Endothelial cell of umbilical vein (primary cell): ENCODE data around the gene PTCSC3. TPM values are rescaled to one million over a fixed set of nuclear protein-coding genes. Genes with fewer than 3 reads are reported as not detected.

ENCODE experiments used
- BruUV-seq: library from RNA; stranded (reverse); fragments of 400-500 nt; replicated peaks from 2 replicates; lab custom pipeline; 2021; lab: Mats Ljungman, UMichigan
- CTCF ChIA-PET: fragments of 300-600, 350-600 bp; sonication (Branson Sonifier 250); formaldehyde crosslinking; loops from one replicate; lab custom pipeline; 2021; ENCODE audit warnings: antibody characterized with exemption, inconsistent platforms; lab: Charles Lee
- POLR2A ChIA-PET: fragments of 300-600, 350-600 bp; sonication (Branson Sonifier 250); formaldehyde crosslinking; loops from one replicate; lab custom pipeline; 2021; ENCODE audit warnings: antibody characterized with exemption, inconsistent platforms; lab: Charles Lee
- DNase-seq: peaks from one replicate; pipeline ENCODE4 v3.0.0-alpha.2; 2011; ENCODE audit warnings: low read depth, low spot score
- FAIRE-seq: peaks from 2 replicates; lab custom pipeline; 2011; peaks lifted over from hg19 to GRCh38; lab: Jason Lieb, UNC
- H2AFZ ChIP-seq: 2 replicates; pipeline ENCODE4 v1.6.0; 2012; ENCODE audit warnings: low read depth, low read length, control low read depth, inconsistent platforms
- H3K27ac ChIP-seq: 2 replicates; pipeline ENCODE4 v1.5.1; 2011; ENCODE audit warnings: low read depth, mild to moderate bottlenecking, control low read depth, low read length, moderate library complexity; ENCODE audit not compliant: insufficient read depth
- H3K27me3 ChIP-seq, 2 experiments: 2 replicates each; pipeline versions ENCODE4 v1.6.0 to v1.6.1; 2011; ENCODE audit warnings: low read length in 2 of 2, mixed read lengths in 1 of 2; ENCODE audit not compliant: control insufficient read depth in 2 of 2, insufficient read depth in 2 of 2
- H3K36me3 ChIP-seq, 2 experiments: 2 replicates in 1 of 2; 3 replicates in 1 of 2; pipeline ENCODE4 v1.5.1; 2011; ENCODE audit warnings: low read length in 2 of 2, mild to moderate bottlenecking in 1 of 2, moderate library complexity in 1 of 2; ENCODE audit not compliant: control insufficient read depth in 2 of 2, insufficient read depth in 2 of 2; ENCODE audit errors: extremely low read depth in 1 of 2
- H3K4me1 ChIP-seq: 3 replicates; pipeline ENCODE4 v1.5.1; 2011; ENCODE audit warnings: mild to moderate bottlenecking, low read length; ENCODE audit not compliant: control insufficient read depth, insufficient read depth; ENCODE audit errors: extremely low read depth
- H3K4me2 ChIP-seq: 2 replicates; pipeline ENCODE4 v1.6.1; 2011; ENCODE audit warnings: low read length, control low read depth, mixed read lengths; ENCODE audit not compliant: insufficient read depth
- H3K4me3 ChIP-seq, 3 experiments: fragments of 200-600 bp in 1 of 3; sonication (generic), shearing (Covaris generic) in 1 of 3; replicated peaks in 1 of 3; 2 replicates each; pipeline ENCODE4 v1.5.1; 2011 to 2016; ENCODE audit warnings: control low read depth in 3 of 3, low read length in 3 of 3, mild to moderate bottlenecking in 2 of 3, inconsistent platforms in 1 of 3, low read depth in 1 of 3, moderate library complexity in 1 of 3; ENCODE audit not compliant: insufficient read depth in 1 of 3
- H3K79me2 ChIP-seq: 2 replicates; pipeline ENCODE4 v1.6.0; 2012; ENCODE audit warnings: low read length, inconsistent platforms; ENCODE audit not compliant: control insufficient read depth, insufficient read depth
- H3K9ac ChIP-seq: replicated peaks from 2 replicates; pipeline ENCODE3; 2011; ENCODE audit warnings: low read length, control low read depth; ENCODE audit not compliant: insufficient read depth; ENCODE audit errors: extremely low read depth
- H3K9me1 ChIP-seq: replicated peaks from 3 replicates; pipeline ENCODE4 v1.6.0; 2011; ENCODE audit warnings: mild to moderate bottlenecking, low read length; ENCODE audit not compliant: control insufficient read depth, insufficient read depth; ENCODE audit errors: extremely low read depth
- H3K9me3 ChIP-seq: replicated peaks from 2 replicates; pipeline ENCODE4 v1.5.1; 2012; ENCODE audit warnings: low read length, inconsistent platforms; ENCODE audit not compliant: control insufficient read depth, insufficient read depth
- H4K20me1 ChIP-seq: replicated peaks from 2 replicates; pipeline ENCODE3; 2011; ENCODE audit warnings: mild to moderate bottlenecking, low read length; ENCODE audit not compliant: control insufficient read depth, insufficient read depth; ENCODE audit errors: extremely low read depth
- CTCF ChIP-seq, 2 donors: IDR thresholded peaks; 1 replicate in 1 of 2; 2 replicates in 1 of 2; pipeline ENCODE4 v1.5.1; 2011; ENCODE audit warnings: low read length in 2 of 2, mild to moderate bottlenecking in 2 of 2, moderate library complexity in 2 of 2, control low read depth in 1 of 2, inconsistent platforms in 1 of 2, low read depth in 1 of 2; ENCODE audit not compliant: insufficient read depth in 1 of 2; ENCODE audit errors: extremely low read depth in 1 of 2
- EZH2 ChIP-seq: IDR thresholded peaks from 2 replicates; pipeline ENCODE4 v1.6.1; 2012; ENCODE audit warnings: borderline replicate concordance, low read depth, mild to moderate bottlenecking, moderate library complexity, low read length, inconsistent platforms; ENCODE audit not compliant: severe bottlenecking
- FOS ChIP-seq: IDR thresholded peaks from 2 replicates; pipeline ENCODE4 v1.6.1; 2011; ENCODE audit warnings: mild to moderate bottlenecking, low read length, moderate library complexity, borderline replicate concordance; ENCODE audit not compliant: insufficient read depth
- GATA2 ChIP-seq: IDR thresholded peaks from 2 replicates; pipeline ENCODE4 v1.7.0; 2011; ENCODE audit warnings: low read depth, mild to moderate bottlenecking, moderate library complexity, mixed read lengths, low read length; ENCODE audit not compliant: insufficient read length, insufficient read depth
- JUN ChIP-seq: IDR thresholded peaks from 2 replicates; pipeline ENCODE4 v1.6.1; 2011; ENCODE audit warnings: borderline replicate concordance, low read depth; ENCODE audit not compliant: insufficient read length, insufficient read depth
- MAX ChIP-seq: IDR thresholded peaks from 2 replicates; pipeline ENCODE4 v1.6.1; 2011; ENCODE audit not compliant: insufficient read depth, insufficient read length
- MYC ChIP-seq: IDR thresholded peaks from one replicate; pipeline ENCODE4 v1.6.1; 2011; ENCODE audit warnings: mild to moderate bottlenecking, low read depth, low read length
- POLR2A ChIP-seq: IDR thresholded peaks from 2 replicates; pipeline ENCODE4 v1.6.1; 2012; ENCODE audit warnings: low read depth, mild to moderate bottlenecking, control low read depth, low read length
- POLR2AphosphoS5 ChIP-seq: IDR thresholded peaks from 2 replicates; pipeline ENCODE4 v1.6.1; 2012; ENCODE audit warnings: low read depth, mild to moderate bottlenecking, control low read depth, low read length, moderate library complexity; ENCODE audit not compliant: insufficient read depth
- dilution Hi-C: fragments of 300-500 bp; cut with MboI; formaldehyde crosslinking; loops from one replicate; pipeline ENCODE4 v1.15.0; 2019; ENCODE audit warnings: low sequenced_read_pairs; ENCODE audit not compliant: extremely low pct_ligation_motif_present
- intact Hi-C: fragments of 100-400 bp; cut with micrococcal nuclease; formaldehyde crosslinking; loops from one replicate; pipeline ENCODE4 v1.10.0; 2022
- polyA plus RNA-seq, 4 experiments: library from polyadenylated mRNA; depleted of rRNA in 3 of 4; stranded (reverse) in 3 of 4; unstranded in 1 of 4; fragments of >200 nt; gene quantifications; 2 replicates each; pipeline versions ENCODE4 v1.2.1 to v1.2.3, GENCODE V29; 2011 to 2012; ENCODE audit warnings: missing spikeins in 1 of 4
- total RNA-seq: library from RNA; stranded (reverse); gene quantifications from 2 replicates; pipeline ENCODE4 v1.2.3, GENCODE V29; 2021

PTCSC3 gene
- total and polyA plus RNA-seq, 2 donors (not counting 3 experiments of a cell fraction or from before 2014, with no cell fraction given), result not detected

- no peak for FAIRE-seq
- intact Hi-C loops, result no loop called here
Measured at GRCh38 chr14:36183402-36183801, 6.9 kb upstream of the PTCSC3 start.

More at GRCh38 chr14:36183402-36183801, 6.9 kb upstream of the PTCSC3 start:
- H3K4me2 ChIP-seq, result no peak overlapping the region
- no peaks in the 10 kb centered on the region for H3K9me3 ChIP-seq
- no TSS peak for BruUV-seq
- H3K9me1 ChIP-seq, result no peaks in the 10 kb centered on the region
- H3K27me3 ChIP-seq, result no peaks in the 10 kb centered on the region
- no peak for TF ChIP-seq POLR2AphosphoS5
- TF ChIP-seq GATA2, result no peak
- no peak for TF ChIP-seq MAX
- no peak for TF ChIP-seq JUN
- TF ChIP-seq CTCF (IDR thresholded peaks at IDR 0.05; ENCODE audit: extremely low read depth in 1 of 2, insufficient read depth in 1 of 2, low read depth in 1 of 2, low read length in 2 of 2), result no peak
- TF ChIP-seq MYC, result no peak
- no peak for TF ChIP-seq POLR2A
- TF ChIP-seq FOS, result no peak
- no peak for TF ChIP-seq EZH2
- no peak overlapping the region for H3K9ac ChIP-seq
- POLR2A ChIA-PET, result no interaction called here
- no peaks in the 10 kb centered on the region for H3K79me2 ChIP-seq
- no peaks in the 10 kb centered on the region for H3K36me3 ChIP-seq
- no peak overlapping the region for H2AFZ ChIP-seq
- H4K20me1 ChIP-seq, result no peaks in the 10 kb centered on the region
- no peak for DNase-seq
- H3K4me3 ChIP-seq, result no peak overlapping the region
- H3K27ac ChIP-seq, result no peak overlapping the region
- H3K4me1 ChIP-seq, result no peaks in the 10 kb centered on the region
- dilution Hi-C loops, result no loop called here
- CTCF ChIA-PET, result no interaction called here
